ENCODE measurements around the gene FOXP1. TPM values are rescaled to one million over a fixed set of nuclear protein-coding genes. Genes with fewer than 3 reads are reported as not detected.

The FOXP1 gene
- total and polyA plus RNA-seq, 5 experiments from 2014 or later = 280 to 443 (median 382) TPM

DNA sequence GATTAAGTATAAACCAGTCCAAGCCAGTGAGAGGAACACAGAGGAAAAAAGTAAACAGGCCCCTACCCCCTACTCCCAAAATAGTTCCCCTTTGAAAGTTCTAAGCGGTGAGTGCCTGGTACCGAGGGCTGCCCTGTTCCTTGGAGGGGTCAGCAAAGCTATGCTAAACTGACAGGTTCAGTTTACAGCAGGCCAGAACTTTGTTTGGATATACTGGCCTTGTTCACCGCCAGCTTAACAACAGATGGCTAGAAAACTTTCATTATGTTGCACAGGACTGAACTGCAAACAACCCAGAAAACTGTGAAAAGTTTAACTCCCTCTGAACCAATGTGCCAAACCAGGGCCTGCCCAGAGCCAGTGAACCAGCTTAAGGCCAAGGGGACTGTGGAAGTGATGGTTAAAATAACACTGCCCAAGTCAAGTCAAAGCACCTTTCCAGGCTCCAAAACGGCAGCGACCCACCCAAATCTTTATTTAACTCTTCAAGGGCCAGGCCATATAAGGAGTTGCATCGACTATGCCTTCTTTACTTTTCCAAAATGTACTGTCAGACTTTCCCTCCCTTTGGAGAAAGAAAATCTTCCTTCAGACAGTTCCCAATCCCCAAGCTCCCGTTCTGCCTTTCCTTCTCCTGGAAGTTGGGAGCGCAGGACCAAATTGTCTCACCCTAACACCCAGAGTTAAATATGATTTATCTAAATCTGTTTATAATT lies 448.0 kb downstream of the FOXP1 start:
- Mint-ChIP-seq H3K4me3 (peak overlapping the region in 4 of 10 donors; percentile 2 to 31 (median 20)), H3K27me3 (no peaks in the 10 kb centered on the region), H3K36me3 (peaks cover 0 to 43% (median 5%) of the 10 kb centered on the region in 3 donors), H3K4me1 (peaks cover 42 to 88% (median 86%) of the 10 kb centered on the region in 4 donors), H3K27ac (peak overlapping the region; percentile 80 to 98 (median 88)), H3K9me3 (no peaks in the 10 kb centered on the region)
- POLR2A ChIA-PET = interaction anchor here (1.6 kb wide), 1 partner anchor 72 kb away, joined by 6 read pairs; no protein-coding TSS in a partner anchor
- ATAC-seq = no peak
- no peak for DNase-seq

- Mint-ChIP-seq H3K9me3 (no peaks in the 10 kb centered on the region), H3K27ac (peak overlapping the region; percentile 89 to 98 (median 96)), H3K4me3 (peak overlapping the region in 8 of 10 donors; percentile 5 to 59 (median 31)), H3K27me3 (no peaks in the 10 kb centered on the region), H3K4me1 (peaks cover 44 to 88% (median 79%) of the 10 kb centered on the region in 4 donors), H3K36me3 (peaks cover 0 to 37% (median 2%) of the 10 kb centered on the region in 3 donors)
- POLR2A ChIA-PET = no interaction called here
- DNase-seq (no peak), ATAC-seq (no peak)
Observed at GRCh38 chr3:71134521-71134920, 449.0 kb downstream of the FOXP1 start.

GRCh38 chr3:71133865-71134264 lies 449.7 kb downstream of the FOXP1 start:
- H3K4me3 Mint-ChIP-seq = peak overlapping the region in 8 of 10 donors; percentile 9 to 59 (median 36)
- H3K4me1 Mint-ChIP-seq = peaks cover 47 to 88% (median 79%) of the 10 kb centered on the region in 4 donors
- POLR2A ChIA-PET = no interaction called here
- H3K27ac Mint-ChIP-seq = peak overlapping the region; percentile 84 to 98 (median 96)
- no peaks in the 10 kb centered on the region for H3K9me3 Mint-ChIP-seq
- no peaks in the 10 kb centered on the region for H3K27me3 Mint-ChIP-seq
- DNase-seq = no peak
- ATAC-seq = no peak
- peaks cover 0 to 36% (median 2%) of the 10 kb centered on the region in 3 donors for H3K36me3 Mint-ChIP-seq

GRCh38 chr3:71132995-71133730 lies 450.4 kb downstream of the FOXP1 start:
- H3K9me3 Mint-ChIP-seq = no peaks in the 10 kb centered on the region
- peak overlapping the region; percentile 92 to 98 (median 96) for H3K27ac Mint-ChIP-seq
- ATAC-seq = no peak
- DNase-seq = no peak
- POLR2A ChIA-PET = interaction anchor here (1.3 kb wide), 1 partner anchor 25 kb away, joined by 4 read pairs; no protein-coding TSS in a partner anchor
- H3K36me3 Mint-ChIP-seq = peaks cover 0 to 33% (median 2%) of the 10 kb centered on the region in 3 donors
- H3K4me3 Mint-ChIP-seq = peak overlapping the region in 9 of 10 donors; percentile 4 to 72 (median 41)
- H3K4me1 Mint-ChIP-seq = peaks cover 47 to 94% (median 84%) of the 10 kb centered on the region in 4 donors
- no peaks in the 10 kb centered on the region for H3K27me3 Mint-ChIP-seq

DNA sequence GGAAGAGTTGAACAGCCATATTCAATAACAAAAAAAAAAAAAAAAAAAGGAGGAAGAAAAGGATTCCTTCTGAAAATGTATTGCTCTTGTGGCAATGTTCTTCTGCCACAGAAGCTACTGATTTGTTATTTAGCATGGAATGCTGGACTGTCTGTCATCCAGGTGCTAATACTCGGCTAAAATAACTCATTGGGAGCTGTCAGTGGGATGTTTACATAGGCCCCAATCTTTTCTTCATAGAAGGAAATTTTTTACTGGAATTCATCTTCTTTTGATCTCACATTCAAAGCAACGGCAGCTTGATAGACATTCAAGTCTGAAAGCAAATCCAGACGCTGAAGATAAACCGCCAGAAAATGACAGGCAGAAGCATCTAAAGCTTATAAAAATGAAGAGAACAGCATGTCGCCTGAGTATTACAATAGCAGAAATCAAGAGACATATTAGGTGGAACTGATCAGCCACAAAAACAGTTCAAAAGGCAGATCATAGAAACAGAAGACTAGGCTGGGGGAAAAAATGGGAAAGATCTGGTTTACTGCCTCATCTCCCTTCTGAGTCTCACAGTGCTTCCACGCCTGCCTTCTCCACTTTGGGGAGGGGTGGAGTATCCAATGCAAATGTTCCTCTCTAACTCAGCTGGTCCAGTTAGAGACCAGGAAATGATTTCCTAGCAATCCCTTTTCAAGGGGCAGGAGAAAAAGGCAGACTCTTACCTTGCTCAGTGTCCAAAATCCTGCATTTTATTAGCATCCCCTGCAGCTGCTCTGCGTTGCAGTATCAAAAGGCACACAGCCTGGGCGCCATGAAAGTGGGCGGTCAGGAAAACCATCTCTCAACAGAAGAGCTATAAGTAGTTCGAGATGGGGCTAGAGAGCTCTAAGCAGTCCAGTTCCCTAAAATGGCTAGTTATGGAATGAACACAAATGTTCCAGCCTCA lies 451.9 kb downstream of the FOXP1 start:
- no peaks in the 10 kb centered on the region for H3K9me3 Mint-ChIP-seq
- peaks cover 43 to 91% (median 85%) of the 10 kb centered on the region in 4 donors for H3K4me1 Mint-ChIP-seq
- H3K27ac Mint-ChIP-seq = peak overlapping the region; percentile 92 to 98 (median 96)
- H3K4me3 Mint-ChIP-seq = peak overlapping the region; percentile 86 to 99 (median 93)
- no peaks in the 10 kb centered on the region for H3K27me3 Mint-ChIP-seq
- ATAC-seq (no peak), DNase-seq (peak in 4 of 10 donors; percentile 18 to 30 (median 24))
- POLR2A ChIA-PET = interaction anchor here (0.6 to 2.4 kb wide), 31 partner anchors 12 to 1216 kb away, joined by 3 to 12 read pairs (median 4); partner anchors contain the start of gene FOXP1
- H3K36me3 Mint-ChIP-seq = peaks cover 0 to 21% (median 2%) of the 10 kb centered on the region in 3 donors

- ATAC-seq (peak; percentile 77 to 83), DNase-seq (peak; percentile 46 to 90 (median 76))
- Mint-ChIP-seq H3K4me3 (peak overlapping the region; percentile 86 to 99 (median 93)), H3K27me3 (no peaks in the 10 kb centered on the region), H3K4me1 (peaks cover 44 to 89% (median 84%) of the 10 kb centered on the region in 4 donors), H3K36me3 (peaks cover 0 to 21% (median 2%) of the 10 kb centered on the region in 3 donors), H3K27ac (peak overlapping the region; percentile 92 to 98 (median 96)), H3K9me3 (no peaks in the 10 kb centered on the region)
- POLR2A ChIA-PET = interaction anchor here (0.6 to 2.4 kb wide), 37 partner anchors 9 to 1217 kb away, joined by 3 to 12 read pairs (median 4); partner anchors contain the start of gene FOXP1
Observed at GRCh38 chr3:71130471-71131374, 452.8 kb downstream of the FOXP1 start.

- POLR2A ChIA-PET = interaction anchor here (1.0 to 2.4 kb wide), 16 partner anchors 8 to 365 kb away, joined by 3 to 12 read pairs (median 4); no protein-coding TSS in a partner anchor
- H3K27ac Mint-ChIP-seq = peak overlapping the region; percentile 92 to 98 (median 96)
- DNase-seq (peak in 4 of 10 donors; percentile 29 to 61 (median 49)), ATAC-seq (peak; percentile 8 to 24)
- peaks cover 0 to 29% (median 2%) of the 10 kb centered on the region in 3 donors for H3K36me3 Mint-ChIP-seq
- H3K4me1 Mint-ChIP-seq = peaks cover 47 to 89% (median 84%) of the 10 kb centered on the region in 4 donors
- no peaks in the 10 kb centered on the region for H3K9me3 Mint-ChIP-seq
- peak overlapping the region; percentile 86 to 99 (median 93) for H3K4me3 Mint-ChIP-seq
- H3K27me3 Mint-ChIP-seq = no peaks in the 10 kb centered on the region
Observed at GRCh38 chr3:71129611-71130431, 453.7 kb downstream of the FOXP1 start.

DNA sequence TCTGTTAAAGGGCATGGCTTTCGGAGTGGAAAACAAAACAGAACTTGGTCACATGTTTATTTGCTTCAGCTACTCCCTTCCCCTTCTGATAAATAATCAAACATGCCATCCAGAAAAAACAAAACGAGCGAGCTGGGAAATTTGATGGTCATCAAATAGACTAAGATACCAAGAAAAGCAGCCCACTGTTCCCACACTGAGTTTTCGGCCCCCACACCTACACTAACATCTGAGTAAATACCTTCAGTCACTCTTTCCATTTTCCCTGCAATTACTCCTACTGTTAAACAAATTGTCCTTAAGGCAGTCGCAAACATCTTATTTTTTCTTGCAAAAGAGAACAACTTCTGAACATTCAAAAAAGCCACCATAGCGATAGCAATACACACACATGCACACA lies 454.6 kb downstream of the FOXP1 start:
- Mint-ChIP-seq H3K27ac (peak overlapping the region; percentile 92 to 98 (median 96)), H3K9me3 (no peaks in the 10 kb centered on the region), H3K36me3 (peaks cover 0 to 25% (median 2%) of the 10 kb centered on the region in 3 donors), H3K27me3 (no peaks in the 10 kb centered on the region), H3K4me3 (peak overlapping the region; percentile 86 to 99 (median 93)), H3K4me1 (peaks cover 44 to 87% (median 82%) of the 10 kb centered on the region in 4 donors)
- ATAC-seq = no peak
- POLR2A ChIA-PET = interaction anchor here (0.5 to 1.1 kb wide), 3 partner anchors 12 to 454 kb away, joined by 3 read pairs; no protein-coding TSS in a partner anchor
- peak in 1 of 10 donors; percentile 16 for DNase-seq

- Mint-ChIP-seq H3K4me1 (peaks cover 46 to 87% (median 80%) of the 10 kb centered on the region in 4 donors), H3K9me3 (no peaks in the 10 kb centered on the region), H3K36me3 (peaks cover 0 to 24% (median 2%) of the 10 kb centered on the region in 3 donors), H3K27me3 (no peaks in the 10 kb centered on the region), H3K4me3 (peak overlapping the region; percentile 86 to 99 (median 93)), H3K27ac (peak overlapping the region; percentile 91 to 98 (median 95))
- POLR2A ChIA-PET = interaction anchor here (1.0 kb wide), 1 partner anchor 51 kb away, joined by 3 read pairs; no protein-coding TSS in a partner anchor
- DNase-seq (no peak), ATAC-seq (no peak)
Observed at GRCh38 chr3:71127844-71128243, 455.7 kb downstream of the FOXP1 start.
